Activated CD4-positive, alpha-beta memory T cell treated with anti-CD3 and anti-CD28 coated beads for 36 hours (primary cell): ENCODE measurements around the gene S100A6. TPM values are rescaled to one million over a fixed set of nuclear protein-coding genes. Genes with fewer than 3 reads are reported as not detected.

Source experiments
- CTCF ChIA-PET: fragments of 350-600 bp; sonication (Branson Sonifier 250); formaldehyde crosslinking; loops from one replicate; lab custom pipeline; 2021; ENCODE audit warnings: antibody characterized with exemption, inconsistent platforms; lab: Charles Lee
- POLR2A ChIA-PET: fragments of 350-600 bp; sonication (Branson Sonifier 250); formaldehyde crosslinking; loops from one replicate; lab custom pipeline; 2021; ENCODE audit warnings: antibody characterized with exemption; lab: Charles Lee
- DNase-seq: peaks from one replicate; pipeline ENCODE4 v3.0.0-alpha.2; 2020
- H3K27ac Mint-ChIP-seq: one replicate; pipeline ENCODE4 v1.8.0; 2021; ENCODE audit warnings: mixed read lengths
- H3K27me3 Mint-ChIP-seq: one replicate; pipeline ENCODE4 v1.8.0; 2021; ENCODE audit warnings: mixed read lengths
- H3K36me3 Mint-ChIP-seq: one replicate; pipeline ENCODE4 v1.8.0; 2021; ENCODE audit warnings: mixed read lengths
- H3K4me1 Mint-ChIP-seq: one replicate; pipeline ENCODE4 v1.8.0; 2021; ENCODE audit warnings: low read depth, mixed read lengths
- H3K4me3 Mint-ChIP-seq: one replicate; pipeline ENCODE4 v1.8.0; 2021; ENCODE audit warnings: mild to moderate bottlenecking, mixed read lengths
- H3K9me3 Mint-ChIP-seq: one replicate; pipeline ENCODE4 v1.8.0; 2021; ENCODE audit warnings: mixed read lengths
- intact Hi-C: fragments of 100-400 bp; cut with micrococcal nuclease; formaldehyde crosslinking; loops from one replicate; pipeline ENCODE4 v1.15.1; 2023
- total RNA-seq, 2 experiments: library from RNA; stranded (reverse); gene quantifications; one replicate each; pipeline ENCODE4 v1.2.3, GENCODE V29; 2021

The S100A6 gene
- total RNA-seq, 2 experiments from 2014 or later = 503 to 513 TPM

DNA sequence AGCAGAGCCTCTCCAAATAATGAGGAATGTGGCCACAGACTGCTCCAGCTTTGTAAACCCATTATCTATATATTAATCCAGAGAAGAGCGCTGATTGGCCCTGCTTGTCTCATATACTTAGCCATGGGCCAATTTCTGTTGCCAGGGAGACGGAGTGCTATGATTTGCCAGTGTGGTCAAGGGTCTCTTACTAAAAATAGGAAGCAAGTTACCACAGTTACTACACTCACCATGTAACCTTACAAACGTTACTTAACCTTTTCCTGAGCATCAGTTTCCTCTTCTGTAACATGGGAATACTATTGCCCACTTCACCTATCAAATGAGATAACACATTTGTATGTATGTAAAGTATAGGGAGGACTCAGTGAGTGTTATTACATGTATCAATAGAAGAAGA lies 37.6 kb upstream of the S100A6 start:
- Mint-ChIP-seq H3K9me3 (no peaks in the 10 kb centered on the region), H3K36me3 (no peaks in the 10 kb centered on the region), H3K4me1 (peaks cover 46% of the 10 kb centered on the region), H3K4me3 (no peak overlapping the region), H3K27me3 (peaks cover 16% of the 10 kb centered on the region), H3K27ac (peak overlapping the region; percentile 64)
- POLR2A ChIA-PET = interaction anchor here (1.0 to 6.5 kb wide), 6 partner anchors 29 to 417 kb away, joined by 4 to 99 read pairs (median 10); partner anchors contain the start of genes CHTOP, RPS27 and S100A6
- intact Hi-C loops = loop anchor here (2.0 to 5.0 kb wide), 2 partner anchors 209 to 413 kb away; partner anchors contain the start of gene RAB13
- CTCF ChIA-PET = interaction anchor here (0.7 to 7.5 kb wide), 14 partner anchors 12 to 103 kb away, joined by 3 to 269 read pairs (median 6); partner anchors contain the start of genes CHTOP, S100A1, S100A13 and S100A14
- DNase-seq = no peak

DNA sequence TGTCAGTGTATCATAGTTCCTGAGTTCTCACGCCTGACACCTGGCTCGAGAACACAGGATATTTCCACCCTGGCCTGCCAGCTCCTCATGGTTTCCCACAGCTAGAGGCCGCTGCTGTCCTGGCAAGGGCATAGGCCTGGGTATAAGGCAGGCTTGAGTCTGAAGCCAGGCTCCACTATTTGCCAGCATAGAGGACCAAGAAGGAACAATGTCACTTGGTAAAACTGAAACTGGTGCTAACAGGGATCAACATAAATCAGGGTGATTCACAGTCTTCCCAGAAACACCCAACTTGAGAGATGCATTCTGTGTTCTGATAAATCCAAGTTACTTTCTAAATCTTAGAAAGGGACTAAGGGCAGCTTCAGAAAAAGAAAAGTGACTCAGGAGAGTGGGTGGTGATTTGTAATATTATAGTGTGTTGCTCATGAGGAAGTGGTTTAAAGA lies 36.8 kb upstream of the S100A6 start:
- H3K4me1 Mint-ChIP-seq = peaks cover 54% of the 10 kb centered on the region
- CTCF ChIA-PET = interaction anchor here (0.6 to 7.5 kb wide), 25 partner anchors 9 to 395 kb away, joined by 3 to 269 read pairs (median 4); partner anchors contain the start of genes CHTOP, CREB3L4, ILF2 and S100A1
- POLR2A ChIA-PET = interaction anchor here (1.0 to 6.5 kb wide), 7 partner anchors 9 to 418 kb away, joined by 4 to 99 read pairs (median 6); partner anchors contain the start of genes CHTOP, RPS27 and S100A6
- no peak overlapping the region for H3K4me3 Mint-ChIP-seq
- DNase-seq = peak; percentile 83
- H3K27me3 Mint-ChIP-seq = peaks cover 9% of the 10 kb centered on the region
- intact Hi-C loops = loop anchor here (1.0 to 5.0 kb wide), 8 partner anchors 25 to 414 kb away; partner anchors contain the start of genes CHTOP and RAB13
- H3K27ac Mint-ChIP-seq = peak overlapping the region; percentile 64
- H3K9me3 Mint-ChIP-seq = no peaks in the 10 kb centered on the region
- H3K36me3 Mint-ChIP-seq = no peaks in the 10 kb centered on the region

DNA sequence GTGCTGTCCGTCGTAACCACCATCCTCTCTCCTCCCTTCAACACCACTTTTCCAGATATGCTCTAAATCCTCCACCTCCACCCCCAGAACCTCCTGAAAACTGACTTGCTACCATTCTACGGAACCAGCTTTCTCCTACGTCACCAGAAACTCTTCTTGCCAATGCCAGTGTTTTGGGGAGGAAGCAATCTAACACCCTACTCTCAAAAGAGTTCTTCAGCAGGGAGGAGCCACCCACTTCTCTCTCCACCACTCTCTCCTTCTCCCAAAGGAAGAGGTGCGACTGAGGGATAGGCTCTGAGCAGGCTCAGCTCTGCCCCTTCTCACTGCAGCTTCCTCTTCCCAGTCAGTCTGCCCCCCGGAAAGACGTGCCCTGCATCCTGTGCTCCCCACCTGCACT lies 35.9 kb upstream of the S100A6 start:
- CTCF ChIA-PET = interaction anchor here (0.7 to 7.5 kb wide), 17 partner anchors 10 to 396 kb away, joined by 3 to 269 read pairs (median 5); partner anchors contain the start of genes CHTOP, CREB3L4, ILF2 and S100A1
- intact Hi-C loops = loop anchor here (1.0 to 5.0 kb wide), 8 partner anchors 26 to 415 kb away; partner anchors contain the start of genes CHTOP and RAB13

DNA sequence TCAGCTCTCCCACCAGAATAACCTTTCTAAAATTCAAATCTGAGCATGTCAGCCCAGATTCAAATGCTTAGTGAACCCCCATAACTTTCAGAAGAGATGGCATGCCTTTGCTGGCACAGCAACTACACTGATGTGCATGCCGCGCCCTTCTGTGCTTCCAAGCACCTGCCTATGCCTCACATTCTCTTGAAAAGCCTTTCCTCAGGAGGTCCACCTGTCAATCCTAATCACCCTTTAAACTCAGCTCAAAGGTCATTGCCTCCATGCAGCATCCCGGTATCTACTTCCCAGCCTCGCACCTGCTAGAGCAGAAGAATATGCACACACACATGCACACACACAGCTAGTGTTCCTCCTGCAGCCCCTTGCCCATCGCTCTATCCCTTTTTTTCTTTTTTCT lies 35.1 kb upstream of the S100A6 start:
- H3K36me3 Mint-ChIP-seq = no peaks in the 10 kb centered on the region
- ChIA-PET POLR2A (interaction anchor here (0.8 to 6.5 kb wide), 2 partner anchors 26 to 37 kb away, joined by 3 to 99 read pairs; partner anchors contain the start of gene S100A6), CTCF (interaction anchor here (0.5 to 7.5 kb wide), 10 partner anchors 26 to 76 kb away, joined by 3 to 269 read pairs (median 5); partner anchors contain the start of genes S100A14, S100A4 and S100A6)
- H3K4me3 Mint-ChIP-seq = no peak overlapping the region
- peaks cover 69% of the 10 kb centered on the region for H3K4me1 Mint-ChIP-seq
- intact Hi-C loops = loop anchor here (5.0 kb wide), 1 partner anchor 211 kb away; no protein-coding TSS in a partner anchor
- H3K9me3 Mint-ChIP-seq = no peaks in the 10 kb centered on the region
- DNase-seq = no peak
- peaks cover 1% of the 10 kb centered on the region for H3K27me3 Mint-ChIP-seq
- no peak overlapping the region for H3K27ac Mint-ChIP-seq

More for the DNA sequence above, 35.9 kb upstream of the S100A6 start:
- Mint-ChIP-seq H3K36me3 (no peaks in the 10 kb centered on the region), H3K4me3 (no peak overlapping the region), H3K27me3 (peaks cover 2% of the 10 kb centered on the region), H3K9me3 (no peaks in the 10 kb centered on the region), H3K27ac (peak overlapping the region; percentile 64), H3K4me1 (peaks cover 62% of the 10 kb centered on the region)
- POLR2A ChIA-PET = interaction anchor here (1.4 to 6.5 kb wide), 4 partner anchors 8 to 63 kb away, joined by 5 to 99 read pairs (median 16); partner anchors contain the start of genes CHTOP and S100A6
- DNase-seq = no peak

GRCh38 chr1:153569465-153569864 lies 33.7 kb upstream of the S100A6 start:
- H3K36me3 Mint-ChIP-seq = no peaks in the 10 kb centered on the region
- peaks cover 1% of the 10 kb centered on the region for H3K27me3 Mint-ChIP-seq
- ChIA-PET CTCF (interaction anchor here (1.5 to 7.5 kb wide), 7 partner anchors 25 to 65 kb away, joined by 4 to 269 read pairs (median 12); partner anchors contain the start of genes S100A4 and S100A6), POLR2A (interaction anchor here (6.5 kb wide), 1 partner anchor 36 kb away, joined by 99 read pairs; the partner anchor contains the start of gene S100A6)
- peaks cover 76% of the 10 kb centered on the region for H3K4me1 Mint-ChIP-seq
- H3K27ac Mint-ChIP-seq = peak overlapping the region; percentile 13
- intact Hi-C loops = loop anchor here (5.0 kb wide), 2 partner anchors 88 to 158 kb away; partner anchors contain the start of genes INTS3 and SNAPIN
- no peak overlapping the region for H3K4me3 Mint-ChIP-seq
- DNase-seq = no peak
- H3K9me3 Mint-ChIP-seq = no peaks in the 10 kb centered on the region

DNA sequence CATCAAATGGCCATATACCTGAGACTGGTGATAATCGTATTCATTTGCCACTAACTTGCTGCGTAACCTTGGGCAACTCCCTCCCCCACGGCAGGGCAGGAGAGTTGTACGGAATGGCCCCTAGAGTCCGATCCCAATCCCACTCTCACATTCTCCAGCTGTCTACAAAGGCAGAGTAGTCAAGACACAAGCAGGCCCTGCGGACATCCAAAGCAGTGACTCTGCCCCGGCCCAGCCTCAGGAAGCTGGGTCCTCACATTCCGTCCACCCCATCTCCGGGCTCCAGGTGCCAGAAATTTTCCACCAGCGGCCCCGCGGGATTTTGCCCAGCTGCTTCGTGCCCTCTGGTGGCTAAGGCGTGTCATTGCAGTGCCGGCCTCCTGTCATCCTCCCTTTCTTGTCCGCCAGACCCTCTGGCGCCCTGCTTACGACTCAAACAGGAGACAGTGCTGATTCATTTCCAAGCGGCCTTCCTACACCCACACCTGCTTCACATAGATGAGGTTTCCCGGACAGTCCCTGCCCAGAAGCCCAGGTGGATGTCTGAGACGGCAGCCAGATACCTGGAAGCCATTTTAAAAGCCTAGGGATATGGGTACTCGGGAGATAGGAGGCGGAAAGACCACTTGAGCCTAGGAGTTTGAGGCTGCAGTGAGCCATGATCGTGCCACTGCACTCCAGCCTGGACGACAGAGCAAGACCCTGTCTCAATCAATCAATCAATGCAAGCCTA lies 32.7 kb upstream of the S100A6 start:
- Mint-ChIP-seq H3K4me3 (peak overlapping the region; percentile 59), H3K9me3 (no peaks in the 10 kb centered on the region), H3K36me3 (no peaks in the 10 kb centered on the region), H3K27ac (peak overlapping the region; percentile 87), H3K4me1 (peaks cover 70% of the 10 kb centered on the region), H3K27me3 (peaks cover 1% of the 10 kb centered on the region)
- peak; percentile 92 for DNase-seq
- intact Hi-C loops = loop anchor here (1.0 to 5.0 kb wide), 4 partner anchors 35 to 159 kb away; partner anchors contain the start of genes INTS3 and SNAPIN
- ChIA-PET POLR2A (interaction anchor here (0.9 to 6.5 kb wide), 4 partner anchors 24 to 65 kb away, joined by 3 to 99 read pairs (median 4); partner anchors contain the start of genes CHTOP and S100A6), CTCF (interaction anchor here (0.6 to 7.5 kb wide), 21 partner anchors 9 to 223 kb away, joined by 3 to 269 read pairs (median 6); partner anchors contain the start of genes CHTOP, S100A1, S100A4 and S100A5)

DNA sequence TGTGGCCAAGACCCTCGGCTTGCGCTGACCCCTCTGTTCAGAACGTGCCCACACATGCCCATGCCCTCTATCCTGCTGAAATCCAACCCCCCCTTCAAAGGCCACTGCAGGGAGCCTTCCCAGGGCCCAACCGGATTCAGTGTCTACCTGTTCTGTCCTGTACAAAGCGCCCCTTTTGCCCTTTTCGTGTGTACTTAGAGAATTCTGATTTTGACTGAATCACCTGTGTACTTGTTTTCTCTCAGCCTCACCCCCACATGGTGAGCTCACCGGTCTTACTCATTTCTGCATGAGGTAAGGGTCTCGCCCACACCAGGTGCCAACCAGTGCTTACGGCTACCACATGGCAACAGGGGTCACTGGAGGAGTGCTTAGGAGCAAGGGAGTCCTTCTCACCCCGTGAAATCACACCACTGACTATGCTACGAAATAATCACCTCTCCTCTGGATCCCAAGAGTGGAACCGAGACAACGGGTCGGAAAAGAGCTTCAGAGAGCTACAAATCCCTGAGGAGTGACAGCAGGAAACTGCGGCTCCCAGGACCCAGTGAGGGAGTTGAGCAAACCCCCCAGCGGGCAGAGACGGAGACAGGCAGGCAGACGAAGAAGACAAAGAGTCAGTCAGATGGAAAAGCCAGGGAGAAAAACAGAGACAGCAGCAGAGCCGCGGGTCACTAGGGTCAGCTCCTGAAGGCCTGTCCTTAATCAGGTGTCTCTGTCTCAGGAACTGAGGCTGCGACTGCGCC lies 32.0 kb upstream of the S100A6 start:
- Mint-ChIP-seq H3K36me3 (no peaks in the 10 kb centered on the region), H3K9me3 (no peaks in the 10 kb centered on the region), H3K4me1 (peaks cover 63% of the 10 kb centered on the region), H3K4me3 (peak overlapping the region; percentile 24), H3K27ac (peak overlapping the region; percentile 87), H3K27me3 (peaks cover 1% of the 10 kb centered on the region)
- CTCF ChIA-PET = interaction anchor here (0.6 to 7.5 kb wide), 21 partner anchors 10 to 224 kb away, joined by 3 to 269 read pairs (median 6); partner anchors contain the start of genes CHTOP, S100A1, S100A4 and S100A5
- peak; percentile 86 for DNase-seq
- POLR2A ChIA-PET = interaction anchor here (0.9 to 6.5 kb wide), 4 partner anchors 23 to 66 kb away, joined by 3 to 99 read pairs (median 4); partner anchors contain the start of genes CHTOP and S100A6
- intact Hi-C loops = loop anchor here (1.0 to 5.0 kb wide), 4 partner anchors 34 to 160 kb away; partner anchors contain the start of genes INTS3 and SNAPIN

- H3K36me3 Mint-ChIP-seq = no peaks in the 10 kb centered on the region
- DNase-seq = peak; percentile 95
- H3K9me3 Mint-ChIP-seq = no peaks in the 10 kb centered on the region
- H3K27me3 Mint-ChIP-seq = peaks cover 1% of the 10 kb centered on the region
- H3K4me3 Mint-ChIP-seq = peak overlapping the region; percentile 64
- ChIA-PET POLR2A (interaction anchor here (0.9 to 6.3 kb wide), 7 partner anchors 14 to 68 kb away, joined by 3 to 50 read pairs (median 18); partner anchors contain the start of genes CHTOP, S100A4 and S100A6), CTCF (interaction anchor here (0.7 to 2.4 kb wide), 9 partner anchors 22 to 67 kb away, joined by 3 to 45 read pairs (median 5); partner anchors contain the start of genes CHTOP, S100A4, S100A5 and S100A6)
- H3K27ac Mint-ChIP-seq = peak overlapping the region; percentile 97
- H3K4me1 Mint-ChIP-seq = peaks cover 53% of the 10 kb centered on the region
- intact Hi-C loops = loop anchor here (1.0 to 5.0 kb wide), 4 partner anchors 21 to 161 kb away; partner anchors contain the start of genes INTS3, S100A4 and SNAPIN
These were observed 30.9 kb upstream of the S100A6 start for GRCh38 chr1:153566414-153567371.

- Mint-ChIP-seq H3K27ac (peak within 1 kb of the TSS; percentile 97), H3K27me3 (no peaks in the 10 kb centered on the region), H3K4me3 (peak within 1 kb of the TSS; percentile 71), H3K36me3 (no peaks in the 10 kb centered on the region), H3K9me3 (no peaks in the 10 kb centered on the region), H3K4me1 (peaks cover 48% of the 10 kb centered on the region)
- peak; percentile 79 for DNase-seq
- POLR2A ChIA-PET = interaction anchor here (0.6 to 6.3 kb wide), 8 partner anchors 15 to 69 kb away, joined by 3 to 50 read pairs (median 10); partner anchors contain the start of genes CHTOP, S100A4 and S100A6
- CTCF ChIA-PET = interaction anchor here (1.0 to 2.4 kb wide), 8 partner anchors 21 to 68 kb away, joined by 3 to 45 read pairs (median 8); partner anchors contain the start of genes CHTOP, S100A4 and S100A6
- intact Hi-C loops = loop anchor here (1.0 to 5.0 kb wide), 4 partner anchors 20 to 162 kb away; partner anchors contain the start of genes INTS3, S100A4 and SNAPIN
These were observed 30.0 kb upstream of the S100A6 start, which contains the start of gene S100A2 for GRCh38 chr1:153565529-153566374. Gene S100A2 (minus strand): TSS chr1:153565844. CDS start chr1:153563877, 1,967 bp downstream.
